ENCODE measurements around the gene PTPRK. TPM values are rescaled to one million over a fixed set of nuclear protein-coding genes. Genes with fewer than 3 reads are reported as not detected.

The PTPRK gene
- total RNA-seq, 1 donor from 2014 or later: 117 TPM

DNA sequence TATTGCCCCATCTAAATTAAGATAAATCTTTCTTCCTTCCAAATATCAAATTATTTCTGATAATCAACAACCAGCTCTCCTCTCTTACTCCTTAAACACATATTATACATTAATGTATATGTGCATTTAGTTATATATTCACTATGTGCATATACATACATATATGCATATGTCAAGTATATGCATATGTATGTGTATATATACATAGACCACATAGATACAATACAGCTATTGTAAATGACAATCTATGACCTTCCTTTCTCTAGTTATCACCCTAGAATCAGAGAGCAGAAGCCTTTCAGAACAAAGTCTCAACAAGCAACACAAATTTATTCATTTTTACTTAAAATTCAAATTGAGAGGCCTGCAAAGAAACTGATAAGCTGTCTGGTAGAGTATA is 378.5 kb downstream of the PTPRK start:
- Histone ChIP-seq H3K27me3 (ENCODE audit: control insufficient read depth, insufficient read depth, low read length) (no peaks in the 10 kb centered on the region), H3K36me3 (ENCODE audit: control insufficient read depth, insufficient read depth, low read length) (no peaks in the 10 kb centered on the region), H3K4me3 (ENCODE audit: low read depth, low read length) (no peak overlapping the region)
- TF ChIP-seq CTCF (IDR thresholded peaks at IDR 0.05; ENCODE audit: insufficient read depth, low read length, poor library complexity, severe bottlenecking): no peak
- DNase-seq (ENCODE audit: low read depth): no peak

GRCh38 chr6:128139519-128139918 is 380.9 kb downstream of the PTPRK start:
- no peak for TF ChIP-seq CTCF (IDR thresholded peaks at IDR 0.05; ENCODE audit: insufficient read depth, low read length, poor library complexity, severe bottlenecking)
- Histone ChIP-seq H3K27me3 (ENCODE audit: control insufficient read depth, insufficient read depth, low read length) (no peaks in the 10 kb centered on the region), H3K36me3 (ENCODE audit: control insufficient read depth, insufficient read depth, low read length) (no peaks in the 10 kb centered on the region), H3K4me3 (ENCODE audit: low read depth, low read length) (no peak overlapping the region)
- DNase-seq (ENCODE audit: low read depth): no peak

DNA sequence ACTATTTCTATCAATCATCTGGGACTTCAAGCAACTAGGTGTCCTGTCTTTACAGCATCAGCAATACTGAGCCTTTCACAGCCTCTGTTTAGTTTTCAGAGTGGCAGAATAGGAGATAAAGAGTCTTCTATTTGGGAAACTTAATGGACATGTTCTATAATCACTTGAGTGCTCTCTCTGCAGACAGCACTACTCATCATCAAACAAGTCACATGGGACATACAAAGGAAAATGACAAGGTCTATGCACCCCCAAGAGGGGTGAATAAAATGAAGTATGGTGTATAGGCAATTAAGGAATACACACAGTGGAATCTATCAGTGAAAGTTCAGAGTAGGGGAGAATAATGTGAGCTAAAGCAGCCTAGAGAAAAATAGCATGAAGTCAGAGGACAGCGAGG is 381.7 kb downstream of the PTPRK start:
- Histone ChIP-seq H3K4me3 (ENCODE audit: low read depth, low read length) (no peak overlapping the region), H3K36me3 (ENCODE audit: control insufficient read depth, insufficient read depth, low read length) (no peaks in the 10 kb centered on the region), H3K27me3 (ENCODE audit: control insufficient read depth, insufficient read depth, low read length) (no peaks in the 10 kb centered on the region)
- no peak for DNase-seq (ENCODE audit: low read depth)
- no peak for TF ChIP-seq CTCF (IDR thresholded peaks at IDR 0.05; ENCODE audit: insufficient read depth, low read length, poor library complexity, severe bottlenecking)

DNA sequence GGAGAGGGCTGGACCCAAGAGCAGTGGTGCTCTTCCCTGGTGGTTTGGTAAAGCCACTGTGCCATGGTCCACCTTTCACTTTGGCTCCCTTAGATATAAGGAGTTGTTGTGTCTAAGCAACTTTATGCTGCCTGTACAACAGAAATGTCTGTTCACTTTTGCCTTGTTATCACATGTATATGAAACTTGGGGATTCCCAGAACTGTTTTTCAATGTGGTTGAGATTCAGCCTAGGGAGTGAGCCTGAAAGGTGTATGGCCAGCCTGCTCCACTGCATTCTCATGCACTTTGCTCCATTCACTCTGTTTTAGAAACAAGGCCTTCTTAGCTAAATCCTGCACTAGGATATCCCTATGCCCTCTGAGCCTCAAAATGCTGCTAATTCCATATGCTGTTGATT is 385.1 kb downstream of the PTPRK start:
- no peak overlapping the region for H3K4me3 ChIP-seq (ENCODE audit: low read depth, low read length)
- no peak for TF ChIP-seq CTCF (IDR thresholded peaks at IDR 0.05; ENCODE audit: insufficient read depth, low read length, poor library complexity, severe bottlenecking)
- H3K36me3 ChIP-seq (ENCODE audit: control insufficient read depth, insufficient read depth, low read length): no peaks in the 10 kb centered on the region
- H3K27me3 ChIP-seq (ENCODE audit: control insufficient read depth, insufficient read depth, low read length): no peaks in the 10 kb centered on the region
- no peak for DNase-seq (ENCODE audit: low read depth)

DNA sequence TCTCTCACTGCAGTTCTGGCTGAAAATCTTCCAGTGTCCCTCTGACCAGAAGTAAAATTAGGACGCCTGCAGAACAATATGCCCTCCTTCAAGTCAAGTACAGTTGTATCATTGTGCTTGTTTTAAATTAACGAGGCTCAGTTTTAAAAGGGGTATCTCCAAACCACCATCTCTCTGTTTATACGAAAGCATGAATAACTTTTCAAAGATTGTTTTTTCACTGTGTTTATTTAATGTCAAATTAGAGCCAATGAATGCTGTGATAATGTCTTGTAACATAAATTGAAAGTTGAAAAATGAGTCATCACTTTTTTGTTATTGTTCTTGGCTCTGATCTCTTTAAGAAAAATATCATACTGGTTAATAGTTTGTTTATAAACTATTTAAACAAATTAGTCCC is 388.8 kb downstream of the PTPRK start:
- no peaks in the 10 kb centered on the region for H3K36me3 ChIP-seq (ENCODE audit: control insufficient read depth, insufficient read depth, low read length)
- no peak overlapping the region for H3K4me3 ChIP-seq (ENCODE audit: low read depth, low read length)
- H3K27me3 ChIP-seq (ENCODE audit: control insufficient read depth, insufficient read depth, low read length): no peaks in the 10 kb centered on the region
- DNase-seq (ENCODE audit: low read depth): no peak
- no peak for TF ChIP-seq CTCF (IDR thresholded peaks at IDR 0.05; ENCODE audit: insufficient read depth, low read length, poor library complexity, severe bottlenecking)

DNA sequence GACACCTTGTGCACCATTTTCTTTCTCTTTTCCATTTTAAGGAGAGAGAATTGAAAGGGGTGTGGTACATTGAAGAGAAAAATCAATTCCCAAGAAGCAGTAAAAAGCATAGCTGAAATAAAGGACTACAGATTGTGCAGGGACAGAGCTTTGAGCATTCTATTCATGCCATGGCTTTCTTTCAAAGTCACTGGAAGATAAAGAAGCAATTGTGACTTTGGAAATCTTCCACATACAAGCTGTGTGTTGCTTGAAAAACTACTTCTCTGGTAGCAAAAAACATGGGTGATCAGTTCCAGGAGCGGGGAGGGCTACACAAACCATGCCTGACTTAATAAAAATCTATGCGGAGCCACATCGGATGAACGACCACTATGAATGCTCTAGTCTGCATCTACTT is 389.4 kb downstream of the PTPRK start:
- H3K27me3 ChIP-seq (ENCODE audit: control insufficient read depth, insufficient read depth, low read length): no peaks in the 10 kb centered on the region
- DNase-seq (ENCODE audit: low read depth): no peak

More for the DNA sequence above, 389.4 kb downstream of the PTPRK start:
- H3K36me3 ChIP-seq (ENCODE audit: control insufficient read depth, insufficient read depth, low read length): no peaks in the 10 kb centered on the region
- no peak for TF ChIP-seq CTCF (IDR thresholded peaks at IDR 0.05; ENCODE audit: insufficient read depth, low read length, poor library complexity, severe bottlenecking)
- no peak overlapping the region for H3K4me3 ChIP-seq (ENCODE audit: low read depth, low read length)
